Measurements from ENCODE around the gene PCCA.

The PCCA gene

DNA sequence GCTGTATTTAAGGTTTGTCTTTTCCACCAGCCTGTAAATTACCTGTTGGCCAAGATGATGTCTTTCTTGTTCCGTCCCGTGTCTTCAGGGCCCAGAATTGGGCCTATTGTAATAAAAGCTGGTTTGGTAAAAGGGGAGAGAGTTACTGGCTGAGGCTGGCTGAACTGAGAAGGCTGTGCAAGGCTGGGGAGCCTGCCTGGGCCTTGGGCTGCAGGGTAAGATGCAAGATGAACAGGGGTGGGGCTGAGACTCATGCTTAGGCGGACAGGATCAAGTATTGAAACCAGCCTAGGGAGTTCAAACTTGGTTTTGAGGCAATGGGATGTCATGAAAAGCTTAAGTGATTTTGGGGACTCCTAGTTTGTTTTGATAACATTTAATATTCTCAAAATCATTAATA lies 142.3 kb downstream of the PCCA start:
- 93% methylated on average over 3 of the region's 3 CpGs for WGBS
- peak overlapping the region; percentile 15 for H2AK5ac ChIP-seq (ENCODE audit: low read length, severe bottlenecking)
- H3K27me3 ChIP-seq (ENCODE audit: control insufficient read depth in 1 of 2, insufficient read depth in 1 of 2, low read length in 2 of 2), result no peaks in the 10 kb centered on the region
- H3K4ac ChIP-seq (ENCODE audit: low read depth in 1 of 2, low read length in 2 of 2), result no peak overlapping the region
- H3K4me2 ChIP-seq (ENCODE audit: low read length, poor library complexity, severe bottlenecking), result no peak overlapping the region
- peaks cover 0 to 4% of the 10 kb centered on the region in 2 experiments for H3K36me3 ChIP-seq (ENCODE audit: control insufficient read depth in 1 of 2, insufficient read depth in 2 of 2, low read depth in 1 of 2, low read length in 2 of 2)
- H2BK12ac ChIP-seq (ENCODE audit: low read length in 2 of 2), result no peak overlapping the region
- no peak overlapping the region for H3K27ac ChIP-seq (ENCODE audit: low read length, poor library complexity, severe bottlenecking)
- peaks cover 19% of the 10 kb centered on the region for H3K79me1 ChIP-seq (replicated peaks; ENCODE audit: low read length, poor library complexity, severe bottlenecking)
- no peak overlapping the region for H3K14ac ChIP-seq (ENCODE audit: low read length in 2 of 2)
- H2AFZ ChIP-seq (ENCODE audit: low read depth, low read length), result no peak overlapping the region
- no peaks in the 10 kb centered on the region for H3K9me3 ChIP-seq (ENCODE audit: control insufficient read depth, low read length)
- H3K18ac ChIP-seq (ENCODE audit: low read depth in 1 of 2, low read length in 2 of 2), result no peak overlapping the region
- H2BK15ac ChIP-seq (ENCODE audit: low read depth, poor library complexity, severe bottlenecking), result no peak overlapping the region
- H2BK120ac ChIP-seq (ENCODE audit: low read depth, low read length), result no peak overlapping the region
- H2BK5ac ChIP-seq (ENCODE audit: low read depth, low read length, poor library complexity, severe bottlenecking), result no peak overlapping the region
- H3K9ac ChIP-seq (ENCODE audit: low read length), result no peak overlapping the region
- H3K4me1 ChIP-seq (ENCODE audit: control insufficient read depth, insufficient read depth, low read depth, low read length), result peaks cover 4% of the 10 kb centered on the region
- H3K23ac ChIP-seq (ENCODE audit: low read length in 2 of 2), result no peak overlapping the region
- no peak overlapping the region for H4K8ac ChIP-seq (ENCODE audit: low read length)
- no peak overlapping the region for H3K4me3 ChIP-seq (ENCODE audit: insufficient read depth in 1 of 2, low read depth in 1 of 2, low read length in 2 of 2)
- DNase-seq, result no peak
- no peak overlapping the region for H4K91ac ChIP-seq (ENCODE audit: low read length)

GRCh38 chr13:100234006-100234405 lies 145.1 kb downstream of the PCCA start:
- H3K18ac ChIP-seq (ENCODE audit: low read depth in 1 of 2, low read length in 2 of 2), result no peak overlapping the region
- H2BK120ac ChIP-seq (ENCODE audit: low read depth, low read length), result no peak overlapping the region
- no peak overlapping the region for H4K91ac ChIP-seq (ENCODE audit: low read length)
- 60% methylated on average over 2 of the region's 4 CpGs for WGBS
- no peak overlapping the region for H3K14ac ChIP-seq (ENCODE audit: low read length in 2 of 2)
- no peak for DNase-seq
- H2BK5ac ChIP-seq (ENCODE audit: low read depth, low read length, poor library complexity, severe bottlenecking), result no peak overlapping the region
- H2BK12ac ChIP-seq (ENCODE audit: low read length in 2 of 2), result no peak overlapping the region
- no peak overlapping the region for H2AFZ ChIP-seq (ENCODE audit: low read depth, low read length)
- no peak overlapping the region for H3K4me3 ChIP-seq (ENCODE audit: insufficient read depth in 1 of 2, low read depth in 1 of 2, low read length in 2 of 2)
- peak overlapping the region; percentile 79 for H3K27ac ChIP-seq (ENCODE audit: low read length, poor library complexity, severe bottlenecking)
- H3K9ac ChIP-seq (ENCODE audit: low read length), result peak overlapping the region; percentile 72
- peaks cover 16% of the 10 kb centered on the region for H3K79me1 ChIP-seq (replicated peaks; ENCODE audit: low read length, poor library complexity, severe bottlenecking)
- no peaks in the 10 kb centered on the region for H3K27me3 ChIP-seq (ENCODE audit: control insufficient read depth in 1 of 2, insufficient read depth in 1 of 2, low read length in 2 of 2)
- H4K8ac ChIP-seq (ENCODE audit: low read length), result no peak overlapping the region
- H2BK15ac ChIP-seq (ENCODE audit: low read depth, poor library complexity, severe bottlenecking), result no peak overlapping the region
- no peak overlapping the region for H3K23ac ChIP-seq (ENCODE audit: low read length in 2 of 2)
- no peak overlapping the region for H3K4me2 ChIP-seq (ENCODE audit: low read length, poor library complexity, severe bottlenecking)
- no peaks in the 10 kb centered on the region for H3K36me3 ChIP-seq (ENCODE audit: control insufficient read depth in 1 of 2, insufficient read depth in 2 of 2, low read depth in 1 of 2, low read length in 2 of 2)
- peaks cover 4% of the 10 kb centered on the region for H3K4me1 ChIP-seq (ENCODE audit: control insufficient read depth, insufficient read depth, low read depth, low read length)
- H3K4ac ChIP-seq (ENCODE audit: low read depth in 1 of 2, low read length in 2 of 2), result no peak overlapping the region
- no peak overlapping the region for H2AK5ac ChIP-seq (ENCODE audit: low read length, severe bottlenecking)
- no peaks in the 10 kb centered on the region for H3K9me3 ChIP-seq (ENCODE audit: control insufficient read depth, low read length)

DNA sequence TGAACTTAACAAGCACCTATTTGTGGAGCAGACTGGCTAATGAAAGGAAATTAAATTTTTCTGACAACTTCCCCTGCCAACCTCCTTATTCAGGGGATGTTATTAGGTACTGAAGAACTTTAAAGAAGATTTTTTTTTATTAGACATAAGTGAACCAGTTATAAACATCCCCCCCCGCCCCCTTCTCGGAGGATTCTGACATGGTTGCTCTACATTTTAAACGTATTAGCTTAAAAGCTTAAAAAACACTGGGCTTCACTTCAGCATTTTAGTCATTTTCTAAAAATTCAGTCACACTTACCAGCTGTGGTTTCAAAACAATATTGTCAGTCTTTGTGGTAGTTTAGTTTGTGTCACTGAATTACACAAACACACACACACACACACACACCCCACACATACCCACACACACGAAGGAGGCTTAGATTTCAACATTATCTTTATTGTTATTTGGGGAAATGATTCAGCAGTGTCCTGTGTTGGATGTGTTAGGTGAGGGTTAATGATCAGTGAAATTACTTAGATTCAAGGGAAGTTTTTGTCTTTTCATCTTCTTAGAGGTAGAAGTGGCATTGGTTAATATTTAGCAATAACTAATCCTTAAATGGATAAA lies 145.7 kb downstream of the PCCA start:
- H3K79me1 ChIP-seq (replicated peaks; ENCODE audit: low read length, poor library complexity, severe bottlenecking), result peaks cover 14% of the 10 kb centered on the region
- 46% methylated on average over 3 of the region's 4 CpGs for WGBS
- H4K91ac ChIP-seq (ENCODE audit: low read length), result no peak overlapping the region
- no peak overlapping the region for H3K4me2 ChIP-seq (ENCODE audit: low read length, poor library complexity, severe bottlenecking)
- H3K27me3 ChIP-seq (ENCODE audit: control insufficient read depth in 1 of 2, insufficient read depth in 1 of 2, low read length in 2 of 2), result no peaks in the 10 kb centered on the region
- H3K27ac ChIP-seq (ENCODE audit: low read length, poor library complexity, severe bottlenecking), result peak overlapping the region; percentile 79
- no peak overlapping the region for H2BK120ac ChIP-seq (ENCODE audit: low read depth, low read length)
- no peaks in the 10 kb centered on the region for H3K9me3 ChIP-seq (ENCODE audit: control insufficient read depth, low read length)
- H2BK12ac ChIP-seq (ENCODE audit: low read length in 2 of 2), result no peak overlapping the region
- no peak overlapping the region for H2BK5ac ChIP-seq (ENCODE audit: low read depth, low read length, poor library complexity, severe bottlenecking)
- H3K4me1 ChIP-seq (ENCODE audit: control insufficient read depth, insufficient read depth, low read depth, low read length), result peaks cover 4% of the 10 kb centered on the region
- peak overlapping the region; percentile 72 for H3K9ac ChIP-seq (ENCODE audit: low read length)
- H3K4me3 ChIP-seq (ENCODE audit: insufficient read depth in 1 of 2, low read depth in 1 of 2, low read length in 2 of 2), result peak overlapping the region in 1 of 2 experiments; percentile 38
- no peak overlapping the region for H3K23ac ChIP-seq (ENCODE audit: low read length in 2 of 2)
- no peak overlapping the region for H2AFZ ChIP-seq (ENCODE audit: low read depth, low read length)
- DNase-seq, result peak; percentile 15
- H2AK5ac ChIP-seq (ENCODE audit: low read length, severe bottlenecking), result no peak overlapping the region
- H3K36me3 ChIP-seq (ENCODE audit: control insufficient read depth in 1 of 2, insufficient read depth in 2 of 2, low read depth in 1 of 2, low read length in 2 of 2), result no peaks in the 10 kb centered on the region
- no peak overlapping the region for H3K14ac ChIP-seq (ENCODE audit: low read length in 2 of 2)
- H3K18ac ChIP-seq (ENCODE audit: low read depth in 1 of 2, low read length in 2 of 2), result no peak overlapping the region
- no peak overlapping the region for H2BK15ac ChIP-seq (ENCODE audit: low read depth, poor library complexity, severe bottlenecking)
- H4K8ac ChIP-seq (ENCODE audit: low read length), result no peak overlapping the region
- H3K4ac ChIP-seq (ENCODE audit: low read depth in 1 of 2, low read length in 2 of 2), result no peak overlapping the region

- Histone ChIP-seq H3K23ac (ENCODE audit: low read length in 2 of 2) (no peak overlapping the region), H2AFZ (ENCODE audit: low read depth, low read length) (no peak overlapping the region), H4K8ac (ENCODE audit: low read length) (no peak overlapping the region), H3K4me3 (ENCODE audit: insufficient read depth in 1 of 2, low read depth in 1 of 2, low read length in 2 of 2) (peak overlapping the region in 1 of 2 experiments; percentile 38), H2BK15ac (ENCODE audit: low read depth, poor library complexity, severe bottlenecking) (no peak overlapping the region), H3K9me3 (ENCODE audit: control insufficient read depth, low read length) (no peaks in the 10 kb centered on the region), H3K27me3 (ENCODE audit: control insufficient read depth in 1 of 2, insufficient read depth in 1 of 2, low read length in 2 of 2) (no peaks in the 10 kb centered on the region), H2AK5ac (ENCODE audit: low read length, severe bottlenecking) (no peak overlapping the region), H3K4me2 (ENCODE audit: low read length, poor library complexity, severe bottlenecking) (no peak overlapping the region), H3K14ac (ENCODE audit: low read length in 2 of 2) (no peak overlapping the region), H3K4ac (ENCODE audit: low read depth in 1 of 2, low read length in 2 of 2) (no peak overlapping the region), H3K27ac (ENCODE audit: low read length, poor library complexity, severe bottlenecking) (peak overlapping the region; percentile 73), H2BK12ac (ENCODE audit: low read length in 2 of 2) (no peak overlapping the region), H3K4me1 (ENCODE audit: control insufficient read depth, insufficient read depth, low read depth, low read length) (peaks cover 4% of the 10 kb centered on the region), H2BK120ac (ENCODE audit: low read depth, low read length) (no peak overlapping the region), H2BK5ac (ENCODE audit: low read depth, low read length, poor library complexity, severe bottlenecking) (no peak overlapping the region), H4K91ac (ENCODE audit: low read length) (no peak overlapping the region), H3K9ac (ENCODE audit: low read length) (peak overlapping the region; percentile 72), H3K18ac (ENCODE audit: low read depth in 1 of 2, low read length in 2 of 2) (no peak overlapping the region), H3K36me3 (ENCODE audit: control insufficient read depth in 1 of 2, insufficient read depth in 2 of 2, low read depth in 1 of 2, low read length in 2 of 2) (no peaks in the 10 kb centered on the region), H3K79me1 (replicated peaks; ENCODE audit: low read length, poor library complexity, severe bottlenecking) (peaks cover 13% of the 10 kb centered on the region)
- peak; percentile 52 for DNase-seq
- 54% methylated on average over 4 of the region's 5 CpGs for WGBS
Measured at GRCh38 chr13:100235311-100235901, 146.5 kb downstream of the PCCA start.

Measured in mesenchymal stem cell (in vitro differentiated cells and primary cell).